Liver (tissue), 9 donors: ENCODE data around the gene NIPAL3. TPM values are rescaled to one million over a fixed set of nuclear protein-coding genes. Genes with fewer than 3 reads are reported as not detected.
A peak's percentile ranks its signal among the peaks of the same experiment; 100 is the strongest.

Experiments
- DNase-seq: peaks from one replicate; pipeline ENCODE4 v3.0.0-alpha.2; 2017; ENCODE audit warnings: low spot score
- H3K27ac ChIP-seq, 2 donors: one replicate each; pipeline ENCODE4 v1.7.0; 2013; ENCODE audit warnings: inconsistent platforms in 2 of 2, low read length in 2 of 2, control low read depth in 1 of 2, low read depth in 1 of 2, mild to moderate bottlenecking in 1 of 2
- H3K27me3 ChIP-seq, 4 donors: one replicate each; pipeline versions ENCODE4 v1.6.1 to v1.7.0; 2013; ENCODE audit warnings: low read length in 3 of 4, inconsistent platforms in 1 of 4, mild to moderate bottlenecking in 1 of 4, moderate library complexity in 1 of 4; ENCODE audit not compliant: control insufficient read depth in 4 of 4, insufficient read depth in 4 of 4
- H3K36me3 ChIP-seq, 4 donors: one replicate each; pipeline versions ENCODE4 v1.6.1 to v1.7.0; 2013; ENCODE audit warnings: low read length in 3 of 4, mild to moderate bottlenecking in 3 of 4, low read depth in 1 of 4, moderate library complexity in 1 of 4; ENCODE audit not compliant: control insufficient read depth in 4 of 4, insufficient read depth in 3 of 4
- H3K4me1 ChIP-seq, 4 donors: one replicate each; pipeline versions ENCODE4 v1.6.1 to v1.7.0; 2013; ENCODE audit warnings: low read length in 3 of 4, mild to moderate bottlenecking in 3 of 4, moderate library complexity in 1 of 4; ENCODE audit not compliant: control insufficient read depth in 4 of 4, insufficient read depth in 4 of 4
- H3K4me3 ChIP-seq, 3 donors: one replicate each; pipeline versions ENCODE4 v1.6.1 to v1.7.0; 2013; ENCODE audit warnings: low read length in 3 of 3, control low read depth in 1 of 3, low read depth in 1 of 3, mild to moderate bottlenecking in 1 of 3
- H3K9ac ChIP-seq, 2 donors: one replicate each; pipeline ENCODE4 v1.7.0; 2013; ENCODE audit warnings: low read length in 2 of 2, mild to moderate bottlenecking in 2 of 2, moderate library complexity in 2 of 2, control low read depth in 1 of 2, low read depth in 1 of 2
- H3K9me3 ChIP-seq, 4 donors: one replicate each; pipeline versions ENCODE4 v1.6.1 to v1.7.0; 2013; ENCODE audit warnings: low read length in 3 of 4; ENCODE audit not compliant: control insufficient read depth in 4 of 4
- EGR1 ChIP-seq, 2 donors: IDR thresholded peaks; 2 replicates each; pipeline ENCODE4 v1.6.1; 2016 to 2018; ENCODE audit warnings: antibody characterized with exemption in 2 of 2, low read depth in 2 of 2
- HNF4A ChIP-seq, 2 donors: conservative IDR thresholded peaks; 2 replicates each; pipeline ENCODE4 v1.6.1; 2016; ENCODE audit warnings: antibody characterized with exemption in 2 of 2, mild to moderate bottlenecking in 2 of 2
- HNF4G ChIP-seq: IDR thresholded peaks from 2 replicates; pipeline ENCODE4 v1.6.1; 2016; ENCODE audit warnings: antibody characterized with exemption
- NR2F2 ChIP-seq: IDR thresholded peaks from 2 replicates; pipeline ENCODE4 v1.6.1; 2016; ENCODE audit warnings: antibody characterized with exemption
- RAD21 ChIP-seq, 2 donors: IDR thresholded peaks; 2 replicates each; pipeline ENCODE4 v1.6.1; 2016; ENCODE audit warnings: antibody characterized with exemption in 2 of 2, mild to moderate bottlenecking in 2 of 2
- RXRA ChIP-seq, 2 donors: IDR thresholded peaks; 2 replicates each; pipeline ENCODE4 v1.6.1; 2017 to 2018; ENCODE audit warnings: antibody characterized with exemption in 2 of 2, mild to moderate bottlenecking in 1 of 2
- SP1 ChIP-seq: IDR thresholded peaks from 2 replicates; pipeline ENCODE4 v1.6.1; 2018; ENCODE audit warnings: antibody characterized with exemption, mild to moderate bottlenecking
- TAF1 ChIP-seq: conservative IDR thresholded peaks from 2 replicates; pipeline ENCODE4 v1.6.1; 2016; ENCODE audit warnings: antibody characterized with exemption, mild to moderate bottlenecking
- ZBTB33 ChIP-seq: IDR thresholded peaks from 2 replicates; pipeline ENCODE4 v1.6.1; 2016; ENCODE audit warnings: antibody characterized with exemption
- WGBS: extraction: QIAGEN DNeasy Blood & Tissue Kit; methylation state at CpG from one replicate; pipeline ENCODE4 v1.1.7; 2013; 5-methylcytosine and 5-hydroxymethylcytosine counted together
- polyA plus RNA-seq, 2 donors: library from polyadenylated mRNA; stranded (reverse) in 1 of 2; unstranded in 1 of 2; fragments of 200-250 nt in 1 of 2; fragments of >200 nt in 1 of 2; fragmentation: Nextera tagmentation in 1 of 2; extraction: Ambion mirVana in 1 of 2; gene quantifications; one replicate each; pipeline versions ENCODE4 v1.2.1 to v1.2.3, GENCODE V29; 2013 to 2015
- total RNA-seq, 2 donors: library from RNA; depleted of rRNA; stranded (reverse); fragments of >200 nt; gene quantifications; one replicate each; pipeline ENCODE4 v1.2.3, GENCODE V29; 2014
- donor health status: healthy.
- donor health status: healthy.
- donor health status: healthy.
- donor health status: healthy.
- donor health status: healthy.

NIPAL3 gene
- total and polyA plus RNA-seq, 4 donors = 3.0 to 12.0 (median 6.0) TPM

GRCh38 chr1:24414775-24415333 lies 748 bp upstream of the NIPAL3 start:
- WGBS = 73% methylated on average over 22 of the region's 22 CpGs
- H3K4me1 ChIP-seq = peaks cover 3 to 25% (median 19%) of the 10 kb centered on the region in 4 donors
- no peak for DNase-seq
- H3K9me3 ChIP-seq = no peaks in the 10 kb centered on the region
- H3K27ac ChIP-seq = no peak overlapping the region
- peaks cover 0 to 4% (median 1%) of the 10 kb centered on the region in 4 donors for H3K36me3 ChIP-seq
- H3K27me3 ChIP-seq = no peaks in the 10 kb centered on the region
- TF ChIP-seq RXRA (IDR thresholded peaks at IDR 0.05) = no peak
- no peak for TF ChIP-seq ZBTB33
- H3K4me3 ChIP-seq = peak overlapping the region in 1 of 3 donors; percentile 6
- no peak overlapping the region for H3K9ac ChIP-seq

GRCh38 chr1:24415910-24416665 lies 486 bp downstream of the NIPAL3 start:
- TF ChIP-seq EGR1 (IDR thresholded peaks at IDR 0.05; ENCODE audit: low read depth in 2 of 2) = no peak
- TF ChIP-seq RAD21 (IDR thresholded peaks at IDR 0.05) = no peak
- TF ChIP-seq HNF4A (conservative IDR thresholded peaks at IDR 0.05) = peak in 1 of 2 donors; percentile 0
- Histone ChIP-seq H3K9ac (peak overlapping the region in 1 of 2 donors; percentile 45), H3K4me3 (peak overlapping the region; percentile 71 to 97 (median 74)), H3K27me3 (no peaks in the 10 kb centered on the region), H3K4me1 (peaks cover 3 to 25% (median 19%) of the 10 kb centered on the region in 4 donors), H3K9me3 (no peaks in the 10 kb centered on the region), H3K27ac (peak overlapping the region; percentile 2 to 14), H3K36me3 (peaks cover 0 to 6% (median 1%) of the 10 kb centered on the region in 4 donors)
- 1% methylated on average over 35 of the region's 35 CpGs for WGBS
- DNase-seq = no peak

- no peaks in the 10 kb centered on the region for H3K9me3 ChIP-seq
- WGBS = 67% methylated on average over 10 of the region's 10 CpGs
- peaks cover 0 to 10% (median 2%) of the 10 kb centered on the region in 4 donors for H3K36me3 ChIP-seq
- no peak overlapping the region for H3K27ac ChIP-seq
- H3K4me1 ChIP-seq = peaks cover 3 to 25% (median 19%) of the 10 kb centered on the region in 4 donors
- no peak for TF ChIP-seq HNF4G
- TF ChIP-seq SP1 = no peak
- TF ChIP-seq ZBTB33 = no peak
- no peak for TF ChIP-seq RAD21 (IDR thresholded peaks at IDR 0.05)
- TF ChIP-seq TAF1 = no peak
- TF ChIP-seq NR2F2 = no peak
- H3K4me3 ChIP-seq = peak overlapping the region in 2 of 3 donors; percentile 71 to 74
- no peaks in the 10 kb centered on the region for H3K27me3 ChIP-seq
- peak; percentile 56 for DNase-seq
- no peak overlapping the region for H3K9ac ChIP-seq
These were observed 1.2 kb downstream of the NIPAL3 start for GRCh38 chr1:24416666-24417391.
